EH (cell line): ENCODE results near the gene SLC38A8.

Experiments
- DNase-seq: peaks from one replicate; pipeline ENCODE4 v3.0.0-alpha.2; 2015; ENCODE audit warnings: low read depth

Gene SLC38A8

GRCh38 chr16:84042308-84042878, at the start of gene SLC38A8:
TSS of gene SLC38A8 (minus strand) at chr16:84042795. CDS start at chr16:84042157, 638 bp downstream.
- no peak for DNase-seq

- DNase-seq, result no peak
Observed at GRCh38 chr16:84091460-84091859, 48.9 kb upstream of the SLC38A8 start.

GRCh38 chr16:84090211-84090610, 47.6 kb upstream of the SLC38A8 start:
- DNase-seq, result no peak

- no peak for DNase-seq
Observed at GRCh38 chr16:84088695-84089395, 46.2 kb upstream of the SLC38A8 start.

- DNase-seq, result no peak
Observed at GRCh38 chr16:84087466-84088151, 45.0 kb upstream of the SLC38A8 start.

GRCh38 chr16:84087001-84087400, 44.4 kb upstream of the SLC38A8 start:
- DNase-seq, result no peak

GRCh38 chr16:84086341-84086740, 43.7 kb upstream of the SLC38A8 start:
- DNase-seq, result no peak

- no peak for DNase-seq
Observed at GRCh38 chr16:84085773-84086172, 43.2 kb upstream of the SLC38A8 start.

- no peak for DNase-seq
Observed at GRCh38 chr16:84085271-84085667, 42.7 kb upstream of the SLC38A8 start.

GRCh38 chr16:84084570-84085270, 42.1 kb upstream of the SLC38A8 start:
- peak; percentile 69 for DNase-seq

- DNase-seq, result no peak
Observed at GRCh38 chr16:84082835-84083569, 40.4 kb upstream of the SLC38A8 start.

GRCh38 chr16:84082110-84082509, 39.5 kb upstream of the SLC38A8 start:
- no peak for DNase-seq

- DNase-seq, result no peak
Observed at GRCh38 chr16:84081446-84081989, 38.9 kb upstream of the SLC38A8 start.

GRCh38 chr16:84080813-84081212, 38.2 kb upstream of the SLC38A8 start:
- DNase-seq, result no peak

- DNase-seq, result no peak
Observed at GRCh38 chr16:84080378-84080777, 37.8 kb upstream of the SLC38A8 start.

- no peak for DNase-seq
Observed at GRCh38 chr16:84079664-84080063, 37.1 kb upstream of the SLC38A8 start.

- no peak for DNase-seq
Observed at GRCh38 chr16:84075376-84075775, 32.8 kb upstream of the SLC38A8 start.

GRCh38 chr16:84074721-84075120, 32.1 kb upstream of the SLC38A8 start:
- DNase-seq, result no peak

GRCh38 chr16:84072014-84072413, 29.4 kb upstream of the SLC38A8 start:
- peak; percentile 29 for DNase-seq

- DNase-seq, result no peak
Observed at GRCh38 chr16:84071121-84071520, 28.5 kb upstream of the SLC38A8 start.

GRCh38 chr16:84069540-84069939, 26.9 kb upstream of the SLC38A8 start:
- DNase-seq, result no peak
